Gastroesophageal sphincter (tissue), 4 donors: Measurements from ENCODE around the gene ZNF33B. TPM values are rescaled to one million over a fixed set of nuclear protein-coding genes. Genes with fewer than 3 reads are reported as not detected.
A peak's percentile ranks its signal among the peaks of the same experiment; 100 is the strongest.

ENCODE experiments used
- ATAC-seq: fragments of 150-250 bp; one replicate; pipeline ENCODE4 v1.9.1; 2016; ENCODE audit warnings: mild to moderate bottlenecking, moderate library complexity
- H3K27ac ChIP-seq, 4 donors: fragments of 200-600 bp; sonication (generic) in 3 of 4; 1 replicate in 3 of 4; 2 replicates in 1 of 4; pipeline ENCODE4 v1.5.1; 2016 to 2019
- H3K27me3 ChIP-seq: fragments of 200-600 bp; sonication (generic); one replicate; pipeline ENCODE4 v1.5.1; 2019
- H3K36me3 ChIP-seq, 2 donors: fragments of 200-600 bp; sonication (generic); one replicate each; pipeline ENCODE4 v1.5.1; 2019; ENCODE audit warnings: control low read depth in 1 of 2
- H3K4me1 ChIP-seq, 3 donors: fragments of 200-600 bp; sonication (generic); 1 replicate in 2 of 3; 2 replicates in 1 of 3; pipeline ENCODE4 v1.5.1; 2016 to 2019; ENCODE audit warnings: control low read depth in 2 of 3
- H3K4me3 ChIP-seq, 2 donors: fragments of 200-600 bp; sonication (generic); one replicate each; pipeline ENCODE4 v1.5.1; 2019; ENCODE audit warnings: mild to moderate bottlenecking in 1 of 2, moderate library complexity in 1 of 2
- H3K9me3 ChIP-seq, 3 donors: fragments of 200-600 bp; sonication (generic); one replicate each; pipeline ENCODE4 v1.5.1; 2017 to 2019; ENCODE audit warnings: control low read depth in 2 of 3
- EP300 ChIP-seq: sonication (generic); formaldehyde crosslinking; IDR thresholded peaks from one replicate; pipeline ENCODE4 v1.6.1; 2017; ENCODE audit warnings: antibody characterized with exemption, mild to moderate bottlenecking
- POLR2A ChIP-seq, 2 donors: fragments of 450-650 bp; IDR thresholded peaks; one replicate each; pipeline ENCODE4 v1.6.1; 2017; ENCODE audit warnings: antibody characterized with exemption in 2 of 2, mild to moderate bottlenecking in 2 of 2, moderate library complexity in 1 of 2
- POLR2AphosphoS5 ChIP-seq: sonication (generic); formaldehyde crosslinking; IDR thresholded peaks from one replicate; pipeline ENCODE4 v1.6.1; 2017; ENCODE audit warnings: antibody characterized with exemption
- WGBS, 2 donors: methylation state at CpG; one replicate each; pipeline ENCODE4 v1.1.5; 2018; ENCODE audit warnings: low coverage in 1 of 2; 5-methylcytosine and 5-hydroxymethylcytosine counted together
- small RNA-seq, 4 donors: library from RNA; depleted of rRNA; stranded (forward); fragments of <200 nt; gene quantifications; one replicate each; pipeline ENCODE3, GENCODE V24; 2016
- total RNA-seq, 4 donors: library from RNA; depleted of rRNA; stranded (reverse); fragments of >200 nt; gene quantifications; one replicate each; pipeline ENCODE4 v1.1.0, GENCODE V29; 2016
- TF ChIP-seq, protein P1 (sequence below), 4 experiments: fragments of 200-600 bp in 2 of 4; fragments of 450-650 bp in 2 of 4; sonication (generic) in 1 of 4; IDR thresholded peaks; one replicate each; pipeline ENCODE4 v1.5.1; 2017 to 2019; ENCODE audit warnings: antibody characterized with exemption in 4 of 4, mild to moderate bottlenecking in 2 of 4, moderate library complexity in 2 of 4

Gene ZNF33B
- total RNA-seq, 4 donors from 2014 or later = 15.6 to 22.7 (median 19.0) TPM

DNA sequence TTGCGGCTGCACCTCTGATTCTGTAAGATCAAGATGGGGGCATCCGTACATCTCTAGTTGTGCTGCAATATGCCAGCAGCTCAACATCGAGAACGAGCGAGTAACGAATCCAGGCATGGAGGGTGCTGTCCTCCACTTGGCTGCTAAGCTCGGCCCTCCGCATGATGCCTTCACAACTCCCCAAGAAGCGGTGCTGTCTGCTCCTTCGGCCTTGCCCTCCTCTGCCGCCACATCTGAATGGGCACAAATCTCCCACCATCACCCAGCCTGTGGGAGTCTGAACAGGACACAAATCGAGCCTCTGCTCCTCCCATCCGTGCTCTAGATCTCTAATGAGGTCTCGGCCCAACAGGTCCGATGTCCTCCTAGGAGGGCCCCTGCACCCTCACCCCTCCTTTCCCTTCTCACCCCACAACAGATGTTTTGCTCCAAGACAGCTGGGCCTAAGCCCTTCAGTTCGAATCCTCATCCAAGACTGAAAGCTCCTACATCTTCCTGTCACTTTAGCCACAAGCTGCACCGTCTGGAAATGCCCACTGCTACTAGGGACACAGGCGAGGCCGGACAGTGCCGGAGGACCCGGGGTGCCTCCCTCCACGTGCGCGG lies 86.7 kb downstream of the ZNF33B start:
- H3K4me3 ChIP-seq = peak overlapping the region; percentile 46 to 77
- TF ChIP-seq, protein P1, sequence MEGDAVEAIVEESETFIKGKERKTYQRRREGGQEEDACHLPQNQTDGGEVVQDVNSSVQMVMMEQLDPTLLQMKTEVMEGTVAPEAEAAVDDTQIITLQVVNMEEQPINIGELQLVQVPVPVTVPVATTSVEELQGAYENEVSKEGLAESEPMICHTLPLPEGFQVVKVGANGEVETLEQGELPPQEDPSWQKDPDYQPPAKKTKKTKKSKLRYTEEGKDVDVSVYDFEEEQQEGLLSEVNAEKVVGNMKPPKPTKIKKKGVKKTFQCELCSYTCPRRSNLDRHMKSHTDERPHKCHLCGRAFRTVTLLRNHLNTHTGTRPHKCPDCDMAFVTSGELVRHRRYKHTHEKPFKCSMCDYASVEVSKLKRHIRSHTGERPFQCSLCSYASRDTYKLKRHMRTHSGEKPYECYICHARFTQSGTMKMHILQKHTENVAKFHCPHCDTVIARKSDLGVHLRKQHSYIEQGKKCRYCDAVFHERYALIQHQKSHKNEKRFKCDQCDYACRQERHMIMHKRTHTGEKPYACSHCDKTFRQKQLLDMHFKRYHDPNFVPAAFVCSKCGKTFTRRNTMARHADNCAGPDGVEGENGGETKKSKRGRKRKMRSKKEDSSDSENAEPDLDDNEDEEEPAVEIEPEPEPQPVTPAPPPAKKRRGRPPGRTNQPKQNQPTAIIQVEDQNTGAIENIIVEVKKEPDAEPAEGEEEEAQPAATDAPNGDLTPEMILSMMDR (IDR thresholded peaks at IDR 0.05) = no peak
- TF ChIP-seq POLR2A (IDR thresholded peaks at IDR 0.05) = no peak
- H3K36me3 ChIP-seq = peaks cover 0 to 30% of the 10 kb centered on the region in 2 donors
- H3K27ac ChIP-seq = peak overlapping the region in 3 of 4 donors; percentile 80 to 85 (median 80)
- H3K4me1 ChIP-seq = peaks cover 0 to 28% (median 19%) of the 10 kb centered on the region in 3 donors
- no peaks in the 10 kb centered on the region for H3K27me3 ChIP-seq
- peak; percentile 1 for ATAC-seq
- peaks cover 0 to 6% (median 0%) of the 10 kb centered on the region in 3 donors for H3K9me3 ChIP-seq
- 60% methylated on average over 16 of the region's 24 CpGs; no CpG with 5 or more reads in 1 of the 2 donors for WGBS, 2 donors

- peaks cover 0 to 24% (median 0%) of the 10 kb centered on the region in 3 donors for H3K9me3 ChIP-seq
- no peak overlapping the region for H3K27ac ChIP-seq
- no peak for TF ChIP-seq POLR2A (IDR thresholded peaks at IDR 0.05)
- TF ChIP-seq EP300 = no peak
- no peak for TF ChIP-seq POLR2AphosphoS5
- TF ChIP-seq, protein P1 (IDR thresholded peaks at IDR 0.05) = no peak
- peaks cover 0 to 28% (median 19%) of the 10 kb centered on the region in 3 donors for H3K4me1 ChIP-seq
- WGBS, 2 donors = 92 to 100% methylated on average over 1 to 3 of the region's 3 CpGs
- H3K4me3 ChIP-seq = no peak overlapping the region
- H3K27me3 ChIP-seq = no peaks in the 10 kb centered on the region
- peaks cover 0 to 30% of the 10 kb centered on the region in 2 donors for H3K36me3 ChIP-seq
- no peak for ATAC-seq
Measured at GRCh38 chr10:42549851-42550250, 88.5 kb downstream of the ZNF33B start.

DNA sequence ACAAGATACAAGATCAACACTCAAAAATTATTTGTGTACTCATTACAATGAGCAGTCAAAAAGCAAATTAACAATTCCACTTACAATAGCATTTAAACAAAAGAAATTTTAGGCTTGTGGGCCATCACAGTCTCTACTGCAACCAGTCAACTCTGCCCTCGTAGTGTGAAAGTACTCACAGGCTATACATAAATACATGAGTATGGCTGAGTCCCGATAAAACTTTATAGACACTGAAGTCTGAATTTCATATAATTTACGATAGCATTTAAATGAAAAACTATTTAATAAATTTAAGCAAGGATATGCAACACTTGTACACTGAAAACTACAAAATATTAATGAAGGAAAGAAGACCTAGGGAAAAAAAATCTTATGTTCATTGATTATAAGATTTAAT lies 90.1 kb downstream of the ZNF33B start:
- ATAC-seq = no peak
- Histone ChIP-seq H3K4me3 (no peak overlapping the region), H3K27ac (no peak overlapping the region), H3K27me3 (no peaks in the 10 kb centered on the region), H3K9me3 (peaks cover 0 to 40% (median 0%) of the 10 kb centered on the region in 3 donors), H3K36me3 (peaks cover 0 to 39% of the 10 kb centered on the region in 2 donors), H3K4me1 (peaks cover 0 to 22% (median 16%) of the 10 kb centered on the region in 3 donors)
- 96 to 100% methylated on average over 3 of the region's 3 CpGs for WGBS, 2 donors
- TF ChIP-seq POLR2AphosphoS5 (no peak), EP300 (no peak), POLR2A (IDR thresholded peaks at IDR 0.05) (no peak)
- TF ChIP-seq, protein P1 (IDR thresholded peaks at IDR 0.05) = no peak

GRCh38 chr10:42544945-42545344 lies 93.4 kb downstream of the ZNF33B start:
- Histone ChIP-seq H3K27ac (no peak overlapping the region), H3K36me3 (peaks cover 0 to 57% of the 10 kb centered on the region in 2 donors), H3K9me3 (peaks cover 0 to 74% (median 0%) of the 10 kb centered on the region in 3 donors), H3K4me3 (no peak overlapping the region), H3K27me3 (no peaks in the 10 kb centered on the region), H3K4me1 (no peaks in the 10 kb centered on the region)
- TF ChIP-seq POLR2AphosphoS5 (no peak), POLR2A (IDR thresholded peaks at IDR 0.05) (no peak), EP300 (no peak)
- TF ChIP-seq, protein P1 (IDR thresholded peaks at IDR 0.05) = no peak
- no peak for ATAC-seq

DNA sequence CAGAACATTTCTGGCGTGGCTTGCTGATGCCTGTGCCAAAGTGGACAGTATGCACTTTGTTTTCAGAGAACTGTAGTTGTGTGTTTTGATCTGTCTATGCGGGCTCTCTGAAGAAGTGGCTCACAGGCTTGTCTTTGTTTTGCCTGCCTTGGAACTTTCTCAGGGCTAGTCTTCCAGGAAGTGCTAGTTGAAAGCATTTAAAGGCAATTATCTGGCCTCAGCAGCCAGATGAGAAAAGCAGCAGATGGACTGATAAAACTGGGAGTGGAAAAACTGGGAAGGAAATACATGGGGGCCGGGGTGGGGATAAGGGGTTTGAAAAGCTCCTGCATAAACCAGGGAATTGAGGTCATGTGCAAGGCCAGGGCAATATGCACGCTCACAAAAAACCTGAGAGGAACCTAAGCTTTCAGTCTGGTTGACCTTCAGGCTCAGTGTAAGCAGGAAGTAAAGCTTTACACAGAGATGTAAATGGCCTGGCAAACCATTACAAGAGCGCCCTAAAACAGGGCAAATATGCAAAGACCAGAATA lies 94.5 kb downstream of the ZNF33B start:
- no peak for ATAC-seq
- Histone ChIP-seq H3K9me3 (peaks cover 0 to 84% (median 0%) of the 10 kb centered on the region in 3 donors), H3K27me3 (no peaks in the 10 kb centered on the region), H3K4me3 (no peak overlapping the region), H3K36me3 (peaks cover 0 to 58% of the 10 kb centered on the region in 2 donors), H3K4me1 (no peaks in the 10 kb centered on the region), H3K27ac (no peak overlapping the region)
- 70 to 75% methylated on average over 3 to 4 of the region's 5 CpGs for WGBS, 2 donors
- TF ChIP-seq POLR2AphosphoS5 = no peak

Small RNA genes within 50 kb of the gene (small RNA-seq; reads per million reads assigned to genes)
- gene AL022345.1 (0 reads per million in 4 donors), gene AL022345.2 (0 reads per million in 4 donors), gene AL022345.3 (0 reads per million in 4 donors), gene FXYD6P1 (0 reads per million in 4 donors), gene RNU6-1170P (0 reads per million in 4 donors)

Other genes starting within 250 kb of the ZNF33B start
- gene BMS1, start 144.2 kb upstream of the ZNF33B start, total RNA-seq = 10 to 100 TPM; 15.5 to 18.8 (median 18.3) TPM